ENCODE measurements around the gene RHBDL3.
"Not testable (repeated sequence)": the region's sequence is repeated elsewhere in the genome, so short reads cannot be mapped to it uniquely, and the experiment has no call there.

RHBDL3 gene

GRCh38 chr17:32259586-32259985 lies 6.0 kb upstream of the RHBDL3 start:
- no peaks in the 10 kb centered on the region for H3K4me1 ChIP-seq (ENCODE audit: insufficient read depth, low read length)
- H3K36me3 ChIP-seq (ENCODE audit: insufficient read depth, low read length) = no peaks in the 10 kb centered on the region
- no peak overlapping the region for H3K4me2 ChIP-seq (ENCODE audit: insufficient read depth, low read length)
- peaks cover 22% of the 10 kb centered on the region for H3K27me3 ChIP-seq (ENCODE audit: insufficient read depth, low read length, poor library complexity)
- DNase-seq = no peak
- no peak for TF ChIP-seq EZH2 (IDR thresholded peaks at IDR 0.05; ENCODE audit: borderline replicate concordance, low read depth, low read length, severe bottlenecking)
- TF ChIP-seq, protein P1, sequence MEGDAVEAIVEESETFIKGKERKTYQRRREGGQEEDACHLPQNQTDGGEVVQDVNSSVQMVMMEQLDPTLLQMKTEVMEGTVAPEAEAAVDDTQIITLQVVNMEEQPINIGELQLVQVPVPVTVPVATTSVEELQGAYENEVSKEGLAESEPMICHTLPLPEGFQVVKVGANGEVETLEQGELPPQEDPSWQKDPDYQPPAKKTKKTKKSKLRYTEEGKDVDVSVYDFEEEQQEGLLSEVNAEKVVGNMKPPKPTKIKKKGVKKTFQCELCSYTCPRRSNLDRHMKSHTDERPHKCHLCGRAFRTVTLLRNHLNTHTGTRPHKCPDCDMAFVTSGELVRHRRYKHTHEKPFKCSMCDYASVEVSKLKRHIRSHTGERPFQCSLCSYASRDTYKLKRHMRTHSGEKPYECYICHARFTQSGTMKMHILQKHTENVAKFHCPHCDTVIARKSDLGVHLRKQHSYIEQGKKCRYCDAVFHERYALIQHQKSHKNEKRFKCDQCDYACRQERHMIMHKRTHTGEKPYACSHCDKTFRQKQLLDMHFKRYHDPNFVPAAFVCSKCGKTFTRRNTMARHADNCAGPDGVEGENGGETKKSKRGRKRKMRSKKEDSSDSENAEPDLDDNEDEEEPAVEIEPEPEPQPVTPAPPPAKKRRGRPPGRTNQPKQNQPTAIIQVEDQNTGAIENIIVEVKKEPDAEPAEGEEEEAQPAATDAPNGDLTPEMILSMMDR (IDR thresholded peaks at IDR 0.05; ENCODE audit: borderline replicate concordance, extremely low read depth, low read length, poor library complexity, severe bottlenecking) = no peak
- no peak overlapping the region for H3K9ac ChIP-seq (ENCODE audit: low read depth, low read length)
- no peaks in the 10 kb centered on the region; the same call in 1 of the 2 replicates for H4K20me1 ChIP-seq (ENCODE audit: insufficient read depth, low read length)
- H2AFZ ChIP-seq (ENCODE audit: low read depth, low read length) = no peak overlapping the region
- no peak overlapping the region for H3K4me3 ChIP-seq (ENCODE audit: low read depth in 1 of 2, low read length in 2 of 2)
- ATAC-seq (ENCODE audit: insufficient read depth, low read depth) = no peak
- no peaks in the 10 kb centered on the region for H3K79me2 ChIP-seq (ENCODE audit: insufficient read depth, low read length)
- no peak overlapping the region for H3K27ac ChIP-seq (ENCODE audit: low read length)
- no peaks in the 10 kb centered on the region for H3K9me3 ChIP-seq (ENCODE audit: insufficient read depth, low read length, severe bottlenecking)

DNA sequence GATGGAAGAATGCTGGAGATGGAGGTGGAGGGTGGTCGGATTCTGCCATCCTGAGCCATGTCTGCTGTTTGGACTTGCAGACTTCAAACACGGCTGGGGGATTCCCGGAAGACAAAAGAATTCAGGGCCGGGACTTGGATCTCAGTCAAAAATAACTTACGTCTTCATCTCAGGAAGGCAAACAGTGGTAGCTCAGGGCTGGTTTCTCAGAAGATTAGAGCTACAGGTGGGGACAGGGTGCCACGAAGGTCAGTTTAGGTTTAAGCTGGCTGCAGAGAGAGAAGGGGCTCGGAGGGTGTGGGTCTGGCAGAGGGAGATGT lies 4.3 kb upstream of the RHBDL3 start:
- Histone ChIP-seq H4K20me1 (ENCODE audit: insufficient read depth, low read length) (no peaks in the 10 kb centered on the region; the same call in 1 of the 2 replicates), H3K27ac (ENCODE audit: low read length) (no peak overlapping the region), H2AFZ (ENCODE audit: low read depth, low read length) (no peak overlapping the region), H3K9me3 (ENCODE audit: insufficient read depth, low read length, severe bottlenecking) (no peaks in the 10 kb centered on the region), H3K4me1 (ENCODE audit: insufficient read depth, low read length) (peaks cover 3% of the 10 kb centered on the region; the same call in 1 of the 2 replicates), H3K79me2 (ENCODE audit: insufficient read depth, low read length) (no peaks in the 10 kb centered on the region), H3K4me3 (ENCODE audit: low read depth in 1 of 2, low read length in 2 of 2) (no peak overlapping the region), H3K9ac (ENCODE audit: low read depth, low read length) (no peak overlapping the region), H3K4me2 (ENCODE audit: insufficient read depth, low read length) (no peak overlapping the region), H3K36me3 (ENCODE audit: insufficient read depth, low read length) (no peaks in the 10 kb centered on the region), H3K27me3 (ENCODE audit: insufficient read depth, low read length, poor library complexity) (peaks cover 35% of the 10 kb centered on the region)
- no peak for ATAC-seq (ENCODE audit: insufficient read depth, low read depth)
- no peak for DNase-seq
- TF ChIP-seq, protein P1 (IDR thresholded peaks at IDR 0.05; ENCODE audit: borderline replicate concordance, extremely low read depth, low read length, poor library complexity, severe bottlenecking) = no peak
- TF ChIP-seq EZH2 (IDR thresholded peaks at IDR 0.05; ENCODE audit: borderline replicate concordance, low read depth, low read length, severe bottlenecking) = no peak

GRCh38 chr17:32261936-32262510 lies 3.6 kb upstream of the RHBDL3 start:
- H3K79me2 ChIP-seq (ENCODE audit: insufficient read depth, low read length) = no peaks in the 10 kb centered on the region
- H3K36me3 ChIP-seq (ENCODE audit: insufficient read depth, low read length) = no peaks in the 10 kb centered on the region
- no peaks in the 10 kb centered on the region for H3K9me3 ChIP-seq (ENCODE audit: insufficient read depth, low read length, severe bottlenecking)
- no peak overlapping the region for H3K9ac ChIP-seq (ENCODE audit: low read depth, low read length)
- no peak overlapping the region for H3K4me3 ChIP-seq (ENCODE audit: low read depth in 1 of 2, low read length in 2 of 2)
- peaks cover 9% of the 10 kb centered on the region for H3K4me1 ChIP-seq (ENCODE audit: insufficient read depth, low read length)
- TF ChIP-seq EZH2 (IDR thresholded peaks at IDR 0.05; ENCODE audit: borderline replicate concordance, low read depth, low read length, severe bottlenecking) = no peak
- TF ChIP-seq, protein P1 (IDR thresholded peaks at IDR 0.05; ENCODE audit: borderline replicate concordance, extremely low read depth, low read length, poor library complexity, severe bottlenecking) = no peak
- no peak overlapping the region for H2AFZ ChIP-seq (ENCODE audit: low read depth, low read length)
- peaks cover 42% of the 10 kb centered on the region for H3K27me3 ChIP-seq (ENCODE audit: insufficient read depth, low read length, poor library complexity)
- DNase-seq = no peak
- peaks cover 4% of the 10 kb centered on the region; the same call in 1 of the 2 replicates for H4K20me1 ChIP-seq (ENCODE audit: insufficient read depth, low read length)
- no peak for ATAC-seq (ENCODE audit: insufficient read depth, low read depth)
- no peak overlapping the region for H3K4me2 ChIP-seq (ENCODE audit: insufficient read depth, low read length)
- H3K27ac ChIP-seq (ENCODE audit: low read length) = no peak overlapping the region

GRCh38 chr17:32263515-32263914 lies 2.1 kb upstream of the RHBDL3 start:
- H2AFZ ChIP-seq (ENCODE audit: low read depth, low read length); H3K4me2 ChIP-seq (ENCODE audit: insufficient read depth, low read length); ATAC-seq (ENCODE audit: insufficient read depth, low read depth); H3K9me3 ChIP-seq (ENCODE audit: insufficient read depth, low read length, severe bottlenecking); H3K4me3 ChIP-seq (ENCODE audit: low read depth in 1 of 2, low read length in 2 of 2); DNase-seq; H3K79me2 ChIP-seq (ENCODE audit: insufficient read depth, low read length); H3K9ac ChIP-seq (ENCODE audit: low read depth, low read length); H3K27ac ChIP-seq (ENCODE audit: low read length); H3K36me3 ChIP-seq (ENCODE audit: insufficient read depth, low read length): not testable (repeated sequence)
- H4K20me1 ChIP-seq (ENCODE audit: insufficient read depth, low read length) = peaks cover 12% of the 10 kb centered on the region
- peaks cover 11% of the 10 kb centered on the region for H3K4me1 ChIP-seq (ENCODE audit: insufficient read depth, low read length)
- peaks cover 56% of the 10 kb centered on the region for H3K27me3 ChIP-seq (ENCODE audit: insufficient read depth, low read length, poor library complexity)

All from DND-41 (cell line).